GM19328 (cell line): ENCODE data around the gene PALS1.
"Not testable (repeated sequence)": the region's sequence is repeated elsewhere in the genome, so short reads cannot be mapped to it uniquely, and the experiment has no call there.

Experiments used
- ATAC-seq: cut with Tn5 transposase; IDR thresholded peaks from one replicate; pipeline ENCODE4 v1.9.1; 2021; ENCODE audit warnings: mild to moderate bottlenecking, moderate library complexity; ENCODE audit not compliant: unreplicated experiment

The PALS1 gene

DNA sequence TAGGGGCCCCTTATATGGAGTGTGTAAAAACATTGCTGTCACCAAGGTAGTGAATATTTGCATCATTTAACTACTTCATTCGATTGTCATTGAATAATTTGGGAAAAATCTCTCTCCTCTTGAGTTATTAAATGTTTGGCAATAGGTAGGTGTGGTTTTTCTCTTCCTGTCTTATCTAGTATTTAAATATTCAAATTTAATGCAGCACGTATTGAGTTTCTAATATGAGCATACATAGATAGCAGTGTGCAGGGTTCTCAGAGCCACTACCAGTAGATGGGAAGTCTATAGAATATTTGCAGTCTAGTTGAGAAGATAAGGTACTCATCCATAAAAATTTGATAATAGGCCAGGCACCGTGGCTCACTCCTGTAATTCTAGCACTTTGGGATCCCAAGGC lies 16.7 kb downstream of the PALS1 start:
- ATAC-seq, result no peak

DNA sequence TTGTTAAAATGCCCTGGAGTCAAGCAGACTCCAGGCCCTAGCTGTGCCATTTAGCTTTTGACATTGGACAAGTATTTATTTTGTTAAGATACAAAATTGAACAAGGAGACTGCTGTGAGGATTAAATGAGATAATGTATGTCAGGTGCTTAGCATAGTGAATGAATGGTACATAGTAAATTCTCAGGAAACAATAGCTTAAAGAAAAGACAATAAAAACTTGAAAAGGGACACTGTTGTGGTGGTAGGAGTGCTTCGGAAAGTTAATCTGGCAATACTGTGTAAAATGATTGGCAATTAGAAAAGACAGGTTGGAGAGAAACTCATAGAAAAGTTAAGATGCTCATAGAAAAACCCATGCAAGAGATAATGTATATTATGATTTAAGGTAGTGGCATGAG lies 19.7 kb downstream of the PALS1 start:
- ATAC-seq, result no peak

DNA sequence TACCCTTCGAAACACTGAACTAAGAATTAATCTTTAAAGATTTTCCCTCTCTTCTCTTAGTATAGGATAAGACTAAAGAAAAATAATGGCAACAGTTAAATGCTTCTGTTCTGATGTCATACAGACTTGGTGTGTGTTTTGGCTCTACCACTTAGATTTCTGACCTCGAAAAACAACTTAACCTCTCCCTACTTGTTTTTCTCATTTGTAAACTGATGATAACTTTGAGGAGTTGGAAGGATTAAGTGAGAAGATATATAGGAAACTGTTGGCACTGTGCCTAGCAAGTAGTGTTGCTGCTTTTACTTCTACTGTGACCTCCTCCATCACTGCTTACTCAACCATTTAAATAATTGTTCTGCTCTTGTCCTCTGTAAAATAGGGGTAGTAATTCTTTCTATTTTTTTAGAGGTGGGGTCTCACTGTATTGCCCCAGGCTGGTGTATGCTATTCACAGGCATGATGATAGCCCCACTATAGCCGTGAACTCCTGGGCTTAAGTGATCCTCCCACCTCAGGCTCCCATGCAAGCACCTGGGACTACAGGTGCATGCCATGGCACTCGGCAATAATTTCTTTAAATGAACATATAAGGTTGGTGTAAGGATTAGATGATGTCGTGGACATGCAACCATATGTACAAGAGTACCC lies 22.4 kb downstream of the PALS1 start:
- no peak for ATAC-seq

DNA sequence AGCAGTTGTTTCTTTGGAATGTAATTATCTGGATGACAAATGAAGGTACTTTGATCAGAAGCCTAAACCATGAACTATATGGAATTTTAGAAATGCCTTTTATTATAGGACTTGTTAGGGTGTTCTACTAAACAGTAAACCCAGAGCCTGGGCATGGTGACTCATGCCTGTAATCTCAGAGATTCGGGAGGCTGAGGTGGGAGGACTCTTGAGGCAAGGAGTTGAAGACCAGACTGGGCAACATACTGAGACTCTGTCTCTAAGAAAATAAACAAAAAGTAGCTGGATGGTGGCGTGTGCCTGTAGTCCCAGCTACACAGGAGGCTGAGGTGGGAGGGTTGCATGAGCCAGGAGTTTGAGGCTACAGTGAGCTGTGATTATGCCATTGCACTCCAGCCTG lies 23.9 kb downstream of the PALS1 start:
- no peak for ATAC-seq

DNA sequence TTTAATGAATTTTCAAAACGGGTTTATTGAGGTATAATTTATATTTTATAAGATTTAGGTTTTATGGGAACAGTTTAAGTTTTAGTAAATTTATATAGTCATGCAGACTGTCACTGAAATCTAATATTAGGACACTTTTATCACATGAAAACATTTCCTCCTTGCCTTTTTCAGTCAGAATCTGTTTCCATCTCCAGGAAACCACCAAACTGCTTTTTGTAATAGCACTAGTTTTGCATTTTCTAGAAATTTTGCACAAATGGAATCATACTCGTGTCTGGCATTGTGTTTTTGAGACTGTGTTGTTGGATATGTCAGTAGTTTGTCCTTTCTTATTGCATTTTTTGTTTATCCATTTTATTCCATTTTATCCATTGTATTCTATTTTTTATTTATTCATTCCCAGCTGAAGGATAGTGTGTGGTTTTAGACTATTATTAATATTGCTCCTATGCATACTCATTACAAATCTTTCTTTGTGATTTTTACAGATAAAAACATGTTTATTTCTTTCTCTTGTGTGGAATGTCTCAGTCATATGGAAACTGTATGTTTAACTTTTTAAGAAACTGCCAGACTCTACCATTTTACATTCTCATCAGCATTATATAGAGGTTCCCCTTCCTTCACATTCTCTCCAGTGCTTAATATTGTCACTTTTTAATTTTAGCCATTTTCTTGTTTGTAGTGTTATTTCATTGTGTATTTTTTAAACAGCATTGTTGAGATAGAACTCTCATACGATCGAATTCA lies 26.5 kb downstream of the PALS1 start:
- ATAC-seq, result no peak

DNA sequence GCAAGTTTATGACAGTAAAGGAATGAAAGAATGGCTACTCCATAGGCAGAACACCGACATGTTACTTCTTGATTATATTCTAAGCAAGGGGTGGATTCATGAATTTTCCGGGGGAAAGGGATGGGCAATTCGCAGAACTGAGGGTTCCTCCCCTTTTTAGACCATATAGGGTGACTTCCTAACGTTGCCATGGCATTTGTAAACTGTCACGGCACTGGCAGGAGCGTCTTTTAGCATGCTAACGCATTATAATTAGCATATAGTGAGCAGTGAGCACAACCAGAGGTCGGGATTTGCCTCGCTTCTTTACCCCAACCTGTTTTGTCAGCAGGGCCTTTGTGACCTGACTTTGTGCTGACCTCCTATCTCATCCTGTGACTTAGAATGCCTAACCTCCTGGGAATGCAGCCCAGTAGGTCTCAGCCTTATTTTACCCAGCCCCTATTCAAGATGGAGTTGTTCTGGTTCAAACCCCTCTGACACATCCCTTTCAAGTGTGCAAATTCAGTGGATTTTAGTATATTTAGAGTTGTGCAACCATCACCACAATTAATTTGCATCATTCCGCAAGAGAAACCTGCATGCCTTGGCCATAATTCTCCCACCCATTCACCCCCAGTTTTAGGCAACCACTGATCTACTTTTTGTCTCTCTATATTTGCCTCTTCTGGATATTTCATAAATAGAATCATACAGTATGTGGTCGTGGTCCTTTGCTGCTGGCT lies 27.4 kb downstream of the PALS1 start:
- no peak for ATAC-seq

DNA sequence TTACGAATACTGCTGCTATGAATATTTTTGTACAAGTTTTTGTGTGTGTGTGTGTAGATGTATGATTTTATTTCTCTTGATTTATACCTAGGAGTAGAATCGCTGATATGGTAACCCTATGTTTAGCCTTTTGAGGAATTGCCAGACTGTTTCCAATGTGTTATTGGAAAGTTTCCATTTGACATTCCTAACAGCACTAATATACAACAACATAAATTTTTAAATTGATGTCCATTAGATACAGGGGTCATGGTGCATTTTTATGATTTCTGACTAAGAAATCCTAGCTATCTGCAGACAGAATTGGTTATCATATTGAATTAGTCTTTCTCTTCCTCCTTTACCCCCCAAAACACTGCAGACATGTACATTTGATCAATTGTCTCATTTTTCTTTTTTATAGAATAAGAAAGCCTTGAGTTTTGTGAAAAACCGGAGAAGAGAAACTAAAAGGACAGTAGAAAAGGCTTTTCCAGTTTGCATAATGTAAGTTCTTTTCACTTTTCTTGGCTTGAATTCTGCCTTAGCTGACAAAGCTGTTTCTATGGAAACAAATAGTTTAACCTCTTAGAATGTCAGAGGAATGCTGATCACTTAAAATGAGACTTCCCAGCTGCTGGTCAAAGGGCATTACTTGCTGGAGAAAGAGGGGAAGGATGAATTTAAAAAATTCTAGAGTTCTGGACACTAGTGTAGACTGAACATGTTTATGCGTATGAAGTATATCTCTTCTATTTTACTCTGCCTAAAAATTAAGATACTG lies 28.2 kb downstream of the PALS1 start:
- ATAC-seq, result no peak

DNA sequence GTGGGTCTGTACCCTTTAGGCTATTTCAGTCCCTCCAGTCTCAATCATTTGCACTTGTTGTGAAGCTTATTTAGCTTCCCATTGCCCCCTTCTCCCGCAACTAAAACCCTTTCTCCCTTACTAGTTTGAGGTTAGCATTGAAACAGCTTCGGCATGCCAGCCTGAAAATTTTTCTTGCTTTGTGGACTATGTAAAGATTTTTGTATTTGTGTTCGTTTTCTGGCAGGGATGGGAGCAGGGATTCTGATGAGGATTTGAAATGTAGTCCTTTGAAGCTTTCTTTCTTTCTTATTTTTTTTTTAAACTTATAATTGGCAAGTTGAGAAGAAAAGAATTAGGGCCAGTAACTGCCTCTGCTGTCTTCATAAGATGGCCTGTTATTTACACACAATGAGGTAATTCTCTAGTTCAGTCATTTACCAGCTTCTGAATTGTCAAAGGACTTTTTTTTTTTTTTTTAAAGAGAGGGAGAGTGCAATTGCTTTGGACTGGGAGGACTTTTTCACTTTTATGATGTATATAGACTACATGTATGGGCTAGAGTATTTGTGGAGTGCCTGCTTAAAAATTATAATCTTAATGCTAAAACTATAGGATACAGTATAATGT lies 29.0 kb downstream of the PALS1 start:
- ATAC-seq, result no peak

DNA sequence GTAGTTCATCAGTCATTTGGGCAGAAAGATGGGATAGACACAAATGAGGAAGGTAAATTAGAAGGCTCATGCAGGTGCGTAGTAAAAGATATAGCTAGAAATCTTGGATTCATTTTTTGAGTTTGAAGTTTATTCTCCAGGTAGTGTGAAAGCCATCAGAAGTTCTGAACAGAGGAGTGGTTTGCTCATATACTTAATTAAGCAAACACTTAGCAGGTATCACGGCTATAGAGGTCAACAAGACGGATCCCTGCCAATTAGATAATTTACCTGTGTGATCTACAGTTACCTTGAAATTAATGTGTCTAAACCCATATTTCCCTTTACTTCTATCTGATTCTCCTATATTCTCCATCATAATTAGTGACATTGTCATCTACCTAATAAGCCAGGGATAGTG lies 29.7 kb downstream of the PALS1 start:
- no peak for ATAC-seq

DNA sequence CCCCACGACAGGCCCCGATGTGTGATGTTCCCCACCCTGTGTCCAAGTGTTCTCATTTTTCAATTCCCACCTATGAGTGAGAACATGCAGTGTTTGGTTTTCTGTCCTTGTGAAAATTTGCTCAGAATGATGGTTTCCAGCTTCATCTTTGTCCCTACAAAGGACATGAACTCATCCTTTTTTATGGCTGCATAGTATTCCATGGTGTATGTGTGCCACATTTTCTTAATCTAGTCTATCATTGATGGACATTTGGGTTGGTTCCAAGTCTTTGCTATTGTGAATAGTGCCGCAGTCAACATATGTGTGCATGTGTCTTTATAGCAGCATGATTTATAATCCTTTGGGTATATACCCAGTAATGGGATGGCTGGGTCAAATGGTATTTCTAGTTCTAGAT lies 32.0 kb downstream of the PALS1 start:
- ATAC-seq, result not testable (repeated sequence)

DNA sequence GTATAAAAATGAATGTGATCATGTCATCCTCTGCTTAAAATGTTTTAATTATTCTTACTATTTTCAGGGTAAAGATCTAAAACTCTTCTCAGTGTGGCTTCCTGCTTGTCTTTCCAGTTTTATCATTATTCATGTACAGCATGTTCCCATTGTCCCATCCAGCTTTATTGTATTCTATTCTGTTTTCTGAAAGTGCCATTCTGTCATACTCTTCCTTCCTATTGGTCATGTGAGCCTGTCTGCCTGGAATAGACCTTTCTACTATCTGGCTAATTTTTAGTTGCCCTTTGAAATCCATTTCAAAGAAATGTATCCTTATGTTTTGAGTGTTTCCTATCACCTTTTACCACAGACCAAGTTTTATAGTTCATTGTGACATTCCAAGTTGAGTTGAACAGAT lies 34.9 kb downstream of the PALS1 start:
- ATAC-seq, result no peak

DNA sequence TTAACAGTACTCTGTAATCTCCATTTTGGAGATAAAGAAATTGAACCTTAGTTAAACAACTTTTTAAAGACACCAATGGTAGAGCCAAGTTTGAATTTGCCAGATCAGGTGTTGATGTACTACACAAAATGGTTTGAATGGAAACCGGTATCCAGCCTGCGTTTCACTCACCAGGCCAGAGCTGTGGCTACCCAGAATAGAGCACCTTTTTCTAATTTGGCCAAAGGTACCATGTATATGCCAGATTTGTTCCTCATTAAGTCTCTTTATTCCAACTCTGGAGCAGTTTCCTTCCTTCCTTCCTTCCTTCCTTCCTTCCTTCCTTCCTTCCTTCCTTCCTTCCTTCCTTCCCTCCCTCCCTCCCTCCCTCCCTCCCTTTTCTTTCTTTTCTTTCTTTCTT lies 39.3 kb downstream of the PALS1 start:
- ATAC-seq, result no peak

DNA sequence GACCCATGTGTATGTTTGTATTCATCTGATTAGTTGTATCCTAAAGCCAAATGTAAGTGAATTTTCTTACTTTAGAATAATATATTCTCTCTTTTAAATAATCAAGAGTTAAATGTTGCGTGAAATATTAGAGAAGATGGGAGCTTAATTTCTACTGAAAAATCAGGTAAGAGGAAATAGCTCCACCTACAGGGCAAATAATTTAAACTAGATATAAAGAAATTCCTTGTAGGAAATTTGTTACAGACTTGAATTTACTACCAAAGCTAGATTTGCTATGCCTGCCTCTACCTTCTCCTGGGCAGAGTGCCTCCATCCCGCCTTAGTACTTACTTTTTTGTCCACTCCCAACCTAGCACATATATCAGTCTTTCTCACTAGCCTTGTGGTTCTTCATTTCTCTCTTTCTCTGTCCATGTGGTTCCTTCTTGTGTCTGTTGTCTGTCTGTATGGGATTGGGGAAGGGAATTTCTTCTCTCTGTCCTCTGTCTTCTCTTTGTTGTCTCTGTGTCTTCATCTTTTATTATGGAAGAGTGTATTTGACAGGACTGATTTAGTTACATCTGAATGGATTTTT lies 44.7 kb downstream of the PALS1 start:
- ATAC-seq, result no peak
